HEK293 (cell line): Measurements from ENCODE around the gene NLRP11.

Experiments
- BCL11B ChIP-seq: fragments of 450-650 bp; formaldehyde crosslinking; IDR thresholded peaks from 2 replicates; pipeline ENCODE4 v1.5.1; 2016; ENCODE audit warnings: low read depth, missing biosample characterization, missing genetic modification characterization
- SP2 ChIP-seq: fragments of 450-650 bp; formaldehyde crosslinking; IDR thresholded peaks from 2 replicates; pipeline ENCODE4 v1.5.1; 2016; ENCODE audit warnings: missing biosample characterization, missing genetic modification characterization
- TF ChIP-seq, protein P1 (sequence below): fragments of 450-650 bp; formaldehyde crosslinking; IDR thresholded peaks from 2 replicates; pipeline ENCODE4 v1.5.1; 2016; ENCODE audit warnings: missing biosample characterization, missing genetic modification characterization
- TF ChIP-seq, protein P2 (sequence below): fragments of 450-650 bp; formaldehyde crosslinking; IDR thresholded peaks from 2 replicates; pipeline ENCODE4 v1.5.1; 2017; ENCODE audit warnings: missing biosample characterization, missing genetic modification characterization

DNA sequence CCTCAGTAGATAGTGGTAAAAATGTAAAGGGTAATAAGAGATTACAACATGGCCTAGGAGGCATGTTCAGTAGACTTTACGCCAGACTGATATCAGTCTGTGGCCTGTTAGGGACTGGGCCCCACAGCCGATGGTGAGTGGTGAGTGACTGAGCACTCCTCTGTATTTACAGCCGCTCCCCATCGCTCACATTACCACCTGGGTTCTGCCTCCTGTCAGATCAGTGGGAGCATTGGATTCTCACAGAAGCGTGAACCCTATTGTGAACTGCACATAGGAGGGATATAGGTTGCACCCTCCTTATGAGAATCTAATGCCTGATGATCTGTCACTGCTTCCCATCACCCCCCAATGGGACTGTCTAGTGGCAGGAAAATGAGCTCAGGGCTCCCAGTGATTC is 17.9 kb downstream of the NLRP11 start:
- TF ChIP-seq, protein P1, sequence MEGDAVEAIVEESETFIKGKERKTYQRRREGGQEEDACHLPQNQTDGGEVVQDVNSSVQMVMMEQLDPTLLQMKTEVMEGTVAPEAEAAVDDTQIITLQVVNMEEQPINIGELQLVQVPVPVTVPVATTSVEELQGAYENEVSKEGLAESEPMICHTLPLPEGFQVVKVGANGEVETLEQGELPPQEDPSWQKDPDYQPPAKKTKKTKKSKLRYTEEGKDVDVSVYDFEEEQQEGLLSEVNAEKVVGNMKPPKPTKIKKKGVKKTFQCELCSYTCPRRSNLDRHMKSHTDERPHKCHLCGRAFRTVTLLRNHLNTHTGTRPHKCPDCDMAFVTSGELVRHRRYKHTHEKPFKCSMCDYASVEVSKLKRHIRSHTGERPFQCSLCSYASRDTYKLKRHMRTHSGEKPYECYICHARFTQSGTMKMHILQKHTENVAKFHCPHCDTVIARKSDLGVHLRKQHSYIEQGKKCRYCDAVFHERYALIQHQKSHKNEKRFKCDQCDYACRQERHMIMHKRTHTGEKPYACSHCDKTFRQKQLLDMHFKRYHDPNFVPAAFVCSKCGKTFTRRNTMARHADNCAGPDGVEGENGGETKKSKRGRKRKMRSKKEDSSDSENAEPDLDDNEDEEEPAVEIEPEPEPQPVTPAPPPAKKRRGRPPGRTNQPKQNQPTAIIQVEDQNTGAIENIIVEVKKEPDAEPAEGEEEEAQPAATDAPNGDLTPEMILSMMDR = no peak
- TF ChIP-seq BCL11B (no peak), SP2 (tag by site-specific recombination) (no peak)
- TF ChIP-seq, protein P2, sequence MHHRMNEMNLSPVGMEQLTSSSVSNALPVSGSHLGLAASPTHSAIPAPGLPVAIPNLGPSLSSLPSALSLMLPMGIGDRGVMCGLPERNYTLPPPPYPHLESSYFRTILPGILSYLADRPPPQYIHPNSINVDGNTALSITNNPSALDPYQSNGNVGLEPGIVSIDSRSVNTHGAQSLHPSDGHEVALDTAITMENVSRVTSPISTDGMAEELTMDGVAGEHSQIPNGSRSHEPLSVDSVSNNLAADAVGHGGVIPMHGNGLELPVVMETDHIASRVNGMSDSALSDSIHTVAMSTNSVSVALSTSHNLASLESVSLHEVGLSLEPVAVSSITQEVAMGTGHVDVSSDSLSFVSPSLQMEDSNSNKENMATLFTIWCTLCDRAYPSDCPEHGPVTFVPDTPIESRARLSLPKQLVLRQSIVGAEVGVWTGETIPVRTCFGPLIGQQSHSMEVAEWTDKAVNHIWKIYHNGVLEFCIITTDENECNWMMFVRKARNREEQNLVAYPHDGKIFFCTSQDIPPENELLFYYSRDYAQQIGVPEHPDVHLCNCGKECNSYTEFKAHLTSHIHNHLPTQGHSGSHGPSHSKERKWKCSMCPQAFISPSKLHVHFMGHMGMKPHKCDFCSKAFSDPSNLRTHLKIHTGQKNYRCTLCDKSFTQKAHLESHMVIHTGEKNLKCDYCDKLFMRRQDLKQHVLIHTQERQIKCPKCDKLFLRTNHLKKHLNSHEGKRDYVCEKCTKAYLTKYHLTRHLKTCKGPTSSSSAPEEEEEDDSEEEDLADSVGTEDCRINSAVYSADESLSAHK (tag by site-specific recombination) = no peak
